ENCODE measurements around the gene FBH1.
"Not testable (repeated sequence)": the region's sequence is repeated elsewhere in the genome, so short reads cannot be mapped to it uniquely, and the experiment has no call there.

FBH1 gene

GRCh38 chr10:5889624-5890451 is at the start of gene FBH1, which contains the start of gene ANKRD16:
TSS of gene FBH1 (plus strand) at chr10:5890243. CDS start at chr10:5890346, 103 bp downstream.
TSS of gene ANKRD16 (minus strand) at chr10:5889893. CDS start at chr10:5889354, 539 bp downstream.
- DNase-seq, result peak; percentile 100

DNA sequence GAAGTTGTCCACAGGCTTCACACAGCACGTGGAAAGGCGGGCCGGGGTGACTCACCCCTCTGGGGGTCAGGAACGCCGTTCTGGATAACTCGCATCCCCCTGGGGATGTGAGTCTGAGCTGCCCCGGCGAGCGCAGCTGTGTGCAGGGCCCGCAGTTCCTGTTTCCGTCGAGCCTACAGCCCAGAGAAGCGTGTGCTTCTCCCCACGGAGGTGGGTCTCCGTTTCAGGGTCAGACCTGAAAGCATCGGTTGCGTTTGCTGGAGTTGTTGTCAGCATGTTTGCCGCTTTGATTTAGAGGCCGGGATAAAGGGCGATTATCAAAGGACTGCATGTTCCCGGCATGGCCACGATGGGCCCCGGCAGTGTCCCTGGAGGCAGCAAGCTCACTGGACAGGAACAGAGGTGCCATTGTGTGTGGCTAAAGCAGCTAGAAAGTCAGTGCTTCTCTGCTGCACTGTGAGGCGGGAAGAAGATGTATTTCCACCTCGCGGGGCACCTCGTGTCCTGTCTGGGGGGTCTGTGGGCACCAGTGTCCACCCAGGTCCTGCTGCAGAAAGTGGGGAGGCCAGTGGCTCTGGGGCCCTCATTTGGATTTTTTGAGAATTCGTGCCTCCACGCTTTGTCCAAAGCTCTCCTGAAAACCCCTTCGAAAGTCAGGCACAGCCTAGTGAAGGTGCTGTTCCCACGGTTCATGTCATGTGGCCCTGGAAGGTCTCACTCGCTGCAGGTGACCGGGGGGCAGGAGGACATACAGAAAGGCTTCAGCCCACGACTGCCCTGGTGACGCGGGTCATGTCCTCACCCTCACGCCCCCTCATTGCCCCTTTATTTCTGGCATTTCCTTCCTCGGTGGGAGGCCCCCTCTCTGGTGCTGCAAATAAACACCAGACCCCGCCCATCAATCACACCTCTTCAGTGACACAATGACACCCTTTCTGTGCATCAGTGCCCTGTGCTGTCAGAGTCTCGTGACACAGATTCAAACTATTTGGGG is 49.4 kb upstream of the FBH1 start:
- DNase-seq, result peak; percentile 49

DNA sequence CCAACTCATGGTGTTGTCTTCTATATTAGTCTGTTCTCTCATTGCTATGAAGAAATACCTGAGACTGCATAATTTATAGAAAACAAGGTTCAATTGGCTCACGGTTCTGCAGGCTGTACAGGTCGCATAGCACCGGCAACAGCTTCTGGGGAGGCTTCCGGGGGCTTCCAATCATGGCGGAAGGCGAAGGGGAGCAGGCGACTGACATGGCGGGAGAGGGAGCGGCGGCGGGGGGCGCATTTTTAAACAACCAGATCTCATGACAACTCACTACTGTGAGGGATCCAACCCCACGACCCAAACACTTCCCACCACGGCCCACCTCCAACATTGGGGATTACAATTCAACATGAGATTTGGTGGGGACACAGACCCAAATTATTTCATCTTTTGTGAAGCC is 48.1 kb upstream of the FBH1 start:
- no peak for DNase-seq

GRCh38 chr10:5843686-5844344 is 46.2 kb upstream of the FBH1 start:
- no peak for DNase-seq

- DNase-seq, result no peak
These were observed 45.5 kb upstream of the FBH1 start for GRCh38 chr10:5844345-5845055.

DNA sequence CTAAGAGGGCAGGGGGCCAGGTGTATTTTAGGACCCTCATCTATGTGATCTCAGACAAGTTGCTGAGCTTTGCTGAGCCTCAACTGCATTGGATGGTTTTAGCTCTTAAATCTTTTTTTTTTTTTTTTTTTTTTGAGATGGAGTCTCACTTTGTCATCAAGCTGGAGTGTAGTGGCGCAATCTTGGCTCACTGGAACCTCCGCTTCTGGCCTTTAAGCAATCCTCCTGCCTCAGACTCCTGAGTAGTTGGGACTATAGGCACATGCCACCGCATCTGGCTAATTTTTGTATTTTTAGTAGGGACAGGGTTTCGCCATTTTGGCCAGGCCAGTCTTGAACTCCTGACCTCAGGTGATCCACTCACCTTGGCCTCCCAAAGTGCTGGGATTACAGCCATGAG is 43.4 kb upstream of the FBH1 start:
- not testable (repeated sequence) for DNase-seq

DNA sequence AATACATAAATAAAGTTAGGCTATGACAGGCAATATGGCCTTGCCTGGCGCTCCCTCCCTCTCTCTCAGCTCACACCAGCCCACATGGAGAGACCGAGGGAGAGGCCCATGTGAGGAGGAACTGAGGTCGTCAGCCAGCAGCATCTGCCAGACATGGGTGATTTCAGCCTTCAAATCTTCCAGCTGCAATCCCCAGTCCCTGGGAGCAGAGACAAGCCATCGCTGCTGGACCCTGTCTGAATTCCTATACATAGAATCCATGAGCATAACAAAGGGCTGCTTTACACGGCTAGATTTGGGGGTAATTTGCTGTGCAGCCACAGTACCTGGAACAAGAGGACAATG is 35.9 kb upstream of the FBH1 start:
- DNase-seq, result no peak

GRCh38 chr10:5855979-5856700 is 33.9 kb upstream of the FBH1 start:
- DNase-seq, result no peak

- DNase-seq, result no peak
These were observed 33.4 kb upstream of the FBH1 start for GRCh38 chr10:5856701-5857004.

DNA sequence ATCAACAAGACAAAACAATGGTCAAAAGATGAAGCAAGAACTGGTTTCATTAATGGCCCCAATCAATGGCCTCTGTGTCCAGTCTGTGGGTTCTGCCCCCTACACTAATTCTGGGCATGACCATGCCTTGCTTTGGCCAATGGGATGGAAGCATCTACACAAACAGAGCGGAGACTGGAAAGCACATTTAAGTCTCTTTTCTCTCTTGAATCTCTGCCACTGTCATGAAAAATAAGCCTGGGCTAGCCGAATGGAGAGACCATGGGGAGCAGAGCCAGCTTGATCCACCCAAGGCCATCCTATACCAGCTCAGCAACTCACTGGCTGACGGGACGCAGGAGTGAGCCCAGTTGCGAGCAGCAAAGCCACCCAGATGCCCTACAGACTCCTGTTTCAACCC is 31.2 kb upstream of the FBH1 start:
- DNase-seq, result no peak

DNA sequence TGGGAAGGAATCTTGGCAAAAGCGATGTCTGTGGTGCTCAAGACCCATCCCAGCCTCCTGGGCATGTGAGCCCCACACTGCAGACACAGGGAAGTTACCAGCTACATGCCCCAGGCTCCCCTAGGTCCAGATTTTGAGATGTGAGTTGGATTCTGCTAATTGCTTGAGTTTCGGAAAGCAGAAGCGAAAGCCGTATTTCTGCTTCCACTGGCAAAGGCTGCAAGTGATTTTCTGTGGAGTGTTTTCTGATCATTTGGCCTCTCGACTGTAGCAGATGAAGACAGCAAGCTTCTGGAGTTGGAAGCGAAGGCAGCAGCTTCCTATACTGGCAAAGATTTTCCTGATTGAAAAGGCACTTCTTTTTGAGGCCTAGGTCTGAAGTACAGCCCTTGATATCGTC is 30.0 kb upstream of the FBH1 start:
- DNase-seq, result no peak

GRCh38 chr10:5862360-5862961 is 27.6 kb upstream of the FBH1 start:
- no peak for DNase-seq

GRCh38 chr10:5862981-5863685 is 26.9 kb upstream of the FBH1 start:
- not testable (repeated sequence) for DNase-seq

- DNase-seq, result not testable (repeated sequence)
These were observed 23.5 kb upstream of the FBH1 start for GRCh38 chr10:5866451-5867081.

DNA sequence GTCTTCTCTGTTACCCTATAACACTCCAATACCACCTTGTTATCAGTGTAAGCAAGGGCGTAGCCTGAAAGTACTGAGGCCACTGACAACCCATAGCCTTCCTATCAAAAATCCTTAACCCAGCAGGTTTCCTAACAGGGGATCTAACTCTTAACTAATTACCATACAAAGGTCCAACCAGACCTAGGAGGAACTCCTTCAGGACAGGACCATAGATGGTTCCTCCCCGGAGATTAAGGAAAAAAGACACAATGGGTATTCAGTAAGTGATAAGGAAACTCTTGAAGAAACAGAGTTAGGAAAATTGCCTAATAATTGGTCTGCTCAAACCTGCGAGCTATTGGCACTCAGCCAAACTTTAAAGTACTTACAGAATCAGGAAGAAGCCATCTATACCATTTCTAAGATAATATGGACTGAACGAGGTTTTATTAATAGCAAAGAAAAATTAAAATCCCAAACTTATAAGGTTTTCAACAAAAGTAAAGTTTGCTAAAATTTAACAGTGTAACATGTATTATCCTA is 22.9 kb upstream of the FBH1 start:
- not testable (repeated sequence) for DNase-seq

DNA sequence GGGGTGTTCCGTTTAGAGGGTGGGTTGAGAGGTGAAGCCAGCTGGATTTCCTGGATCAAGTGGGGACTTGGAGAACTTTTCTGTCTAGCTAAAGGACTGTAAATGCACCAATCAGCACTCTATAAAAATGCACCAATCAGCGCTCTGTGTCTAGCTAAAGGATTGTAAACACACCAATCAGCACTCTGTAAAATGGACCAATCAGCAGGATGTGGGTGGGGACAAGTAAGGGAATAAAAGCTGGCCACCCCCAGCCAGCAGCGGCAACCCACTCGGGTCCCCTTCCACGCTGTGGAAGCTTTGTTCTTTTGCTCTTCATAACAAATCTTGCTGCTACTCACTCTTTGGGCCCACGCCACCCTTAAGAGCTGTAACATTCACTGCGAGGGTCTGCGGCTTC is 21.7 kb upstream of the FBH1 start:
- not testable (repeated sequence) for DNase-seq

- no peak for DNase-seq
These were observed 20.9 kb upstream of the FBH1 start for GRCh38 chr10:5869156-5869555.

DNA sequence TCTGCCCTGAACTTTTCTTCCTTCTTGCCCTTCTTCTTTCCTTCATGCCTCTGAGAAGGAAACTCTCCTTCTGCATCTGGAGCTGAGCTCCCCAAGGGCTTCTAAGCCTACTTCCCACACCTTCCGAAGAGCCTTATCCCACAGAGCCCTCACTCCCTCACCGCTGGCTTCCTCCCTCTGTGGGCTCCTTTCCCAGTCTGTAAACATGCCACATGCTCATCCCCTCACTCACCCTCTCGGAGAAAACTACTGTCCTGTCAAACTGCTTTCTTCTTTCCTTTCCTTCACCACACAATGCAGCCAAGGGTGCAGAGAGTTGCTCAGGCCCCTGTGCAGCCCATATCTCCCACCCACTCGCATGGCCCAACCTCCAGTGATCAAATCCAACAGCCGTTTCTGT is 18.4 kb upstream of the FBH1 start:
- no peak for DNase-seq

DNA sequence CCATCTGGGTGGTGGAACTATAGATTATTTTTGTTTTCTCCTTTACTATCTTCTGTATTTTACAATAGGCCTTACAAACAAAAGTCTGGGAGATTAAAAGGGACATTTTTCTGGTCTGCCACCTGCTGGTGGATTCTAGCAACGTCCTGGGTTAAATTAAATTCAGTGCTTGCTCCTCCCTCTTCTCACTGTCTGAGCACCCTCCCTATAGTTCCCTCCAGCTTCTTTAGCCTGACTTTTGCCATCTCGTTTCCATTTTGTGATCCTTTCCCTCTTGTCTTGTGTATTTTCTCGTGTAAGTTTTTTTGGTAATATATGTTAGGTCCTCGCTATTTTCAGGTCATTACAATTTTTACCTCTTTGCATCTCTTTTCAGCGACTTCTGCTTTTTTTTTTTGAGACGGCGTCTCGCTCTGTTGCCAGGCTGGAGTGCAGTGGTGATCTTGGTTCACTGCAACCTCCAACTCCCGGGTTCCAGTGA is 16.5 kb upstream of the FBH1 start:
- peak; percentile 84 for DNase-seq

Measured in right forelimb (tissue), 1 donor.